Measurements from ENCODE around the gene SSB.

The SSB gene

GRCh38 chr2:169828141-169828811, 29.6 kb downstream of the SSB start:
- TF ChIP-seq SIN3A (IDR thresholded peaks at IDR 0.05; ENCODE audit: borderline replicate concordance, insufficient read depth, low read length) = peak; percentile 85; the same call in 1 of the 2 replicates
- no peak for TF ChIP-seq POLR2AphosphoS5 (IDR thresholded peaks at IDR 0.05; ENCODE audit: low read depth, low read length)
- 0 out of 2 replicates have a peak, but pooled peaks have one; percentile 38 for TF ChIP-seq TAF1 (IDR thresholded peaks at IDR 0.05; ENCODE audit: borderline replicate concordance, insufficient read depth, low read length)

GRCh38 chr2:169834401-169834800, 35.7 kb downstream of the SSB start:
- TF ChIP-seq REST (IDR thresholded peaks at IDR 0.05; ENCODE audit: insufficient read depth in 1 of 2, low read depth in 2 of 2, low read length in 2 of 2) = no peak
- TF ChIP-seq POLR2AphosphoS5 (IDR thresholded peaks at IDR 0.05; ENCODE audit: low read depth, low read length) = no peak
- TF ChIP-seq FOXP2 (optimal IDR thresholded peaks at IDR 0.05; ENCODE audit: borderline replicate concordance, extremely low read depth, extremely low read length, insufficient read depth) = no peak
- no peak for TF ChIP-seq SIN3A (IDR thresholded peaks at IDR 0.05; ENCODE audit: borderline replicate concordance, insufficient read depth, low read length)
- no peak for TF ChIP-seq TAF1 (IDR thresholded peaks at IDR 0.05; ENCODE audit: borderline replicate concordance, insufficient read depth, low read length)

- TF ChIP-seq SIN3A (IDR thresholded peaks at IDR 0.05; ENCODE audit: borderline replicate concordance, insufficient read depth, low read length) (no peak), POLR2AphosphoS5 (IDR thresholded peaks at IDR 0.05; ENCODE audit: low read depth, low read length) (no peak), TAF1 (IDR thresholded peaks at IDR 0.05; ENCODE audit: borderline replicate concordance, insufficient read depth, low read length) (no peak), FOXP2 (optimal IDR thresholded peaks at IDR 0.05; ENCODE audit: borderline replicate concordance, extremely low read depth, extremely low read length, insufficient read depth) (no peak), REST (IDR thresholded peaks at IDR 0.05; ENCODE audit: insufficient read depth in 1 of 2, low read depth in 2 of 2, low read length in 2 of 2) (no peak)
Observed at GRCh38 chr2:169838743-169839489, 40.2 kb downstream of the SSB start.

- no peak for TF ChIP-seq REST (IDR thresholded peaks at IDR 0.05; ENCODE audit: insufficient read depth in 1 of 2, low read depth in 2 of 2, low read length in 2 of 2)
- TF ChIP-seq SIN3A (IDR thresholded peaks at IDR 0.05; ENCODE audit: borderline replicate concordance, insufficient read depth, low read length) = no peak
- TF ChIP-seq FOXP2 (optimal IDR thresholded peaks at IDR 0.05; ENCODE audit: borderline replicate concordance, extremely low read depth, extremely low read length, insufficient read depth) = no peak
- TF ChIP-seq TAF1 (IDR thresholded peaks at IDR 0.05; ENCODE audit: borderline replicate concordance, insufficient read depth, low read length) = no peak
- TF ChIP-seq POLR2AphosphoS5 (IDR thresholded peaks at IDR 0.05; ENCODE audit: low read depth, low read length) = no peak
Observed at GRCh38 chr2:169839954-169840746, 41.5 kb downstream of the SSB start.

- TF ChIP-seq FOXP2 (optimal IDR thresholded peaks at IDR 0.05; ENCODE audit: borderline replicate concordance, extremely low read depth, extremely low read length, insufficient read depth) (no peak), POLR2AphosphoS5 (IDR thresholded peaks at IDR 0.05; ENCODE audit: low read depth, low read length) (no peak), REST (IDR thresholded peaks at IDR 0.05; ENCODE audit: insufficient read depth in 1 of 2, low read depth in 2 of 2, low read length in 2 of 2) (no peak)
Observed at GRCh38 chr2:169840747-169841142, 42.1 kb downstream of the SSB start.

Data from PFSK-1 (cell line).